Activated CD8-positive, alpha-beta T cell treated with anti-CD3 and anti-CD28 coated beads, Interleukin-2, amount 10 ng/mL, durations not matched to agents 7 days and 5 days (primary cell): ENCODE data around the gene AREL1. TPM values are rescaled to one million over a fixed set of nuclear protein-coding genes. Genes with fewer than 3 reads are reported as not detected.

Experiments used
- ATAC-seq: fragments of 150-1000 bp; cut with Tn5 transposase; one replicate; pipeline ENCODE4 v1.10.0; 2021; ENCODE audit warnings: moderate library complexity
- CTCF ChIA-PET: fragments of 350-600 bp; sonication (Branson Sonifier 250); formaldehyde crosslinking; loops from one replicate; lab custom pipeline; 2021; ENCODE audit warnings: antibody characterized with exemption; lab: Charles Lee
- POLR2A ChIA-PET: fragments of 350-600 bp; sonication (Branson Sonifier 250); formaldehyde crosslinking; loops from one replicate; lab custom pipeline; 2021; ENCODE audit warnings: antibody characterized with exemption; lab: Charles Lee
- DNase-seq: peaks from one replicate; pipeline ENCODE4 v3.0.0-alpha.2; 2020
- H3K27ac Mint-ChIP-seq: one replicate; pipeline ENCODE4 v1.8.0; 2021; ENCODE audit warnings: mild to moderate bottlenecking, mixed read lengths
- H3K27me3 Mint-ChIP-seq: one replicate; pipeline ENCODE4 v1.8.0; 2021; ENCODE audit warnings: low read depth, mixed read lengths
- H3K36me3 Mint-ChIP-seq: one replicate; pipeline ENCODE4 v1.8.0; 2021; ENCODE audit warnings: low read depth, mixed read lengths
- H3K4me1 Mint-ChIP-seq: one replicate; pipeline ENCODE4 v1.8.0; 2021; ENCODE audit warnings: low read depth, mixed read lengths
- H3K4me3 Mint-ChIP-seq: one replicate; pipeline ENCODE4 v1.8.0; 2021; ENCODE audit warnings: mild to moderate bottlenecking, mixed read lengths
- H3K9me3 Mint-ChIP-seq: one replicate; pipeline ENCODE4 v1.8.0; 2022; ENCODE audit warnings: mixed read lengths; ENCODE audit not compliant: insufficient read depth
- total RNA-seq, 2 experiments: library from RNA; stranded (reverse); gene quantifications; one replicate each; pipeline ENCODE4 v1.2.3, GENCODE V29; 2021

The AREL1 gene
- total RNA-seq, 2 experiments from 2014 or later = 44.1 to 44.9 TPM

- ATAC-seq = no peak
- no peak overlapping the region for H3K4me3 Mint-ChIP-seq
- peaks cover 25% of the 10 kb centered on the region for H3K27me3 Mint-ChIP-seq
- no peak overlapping the region for H3K27ac Mint-ChIP-seq
- H3K36me3 Mint-ChIP-seq = no peaks in the 10 kb centered on the region
- ChIA-PET POLR2A (no interaction called here), CTCF (interaction anchor here (1.3 kb wide), 1 partner anchor 22 kb away, joined by 4 read pairs; no protein-coding TSS in a partner anchor)
- H3K9me3 Mint-ChIP-seq = no peaks in the 10 kb centered on the region
- no peak for DNase-seq
- H3K4me1 Mint-ChIP-seq = no peaks in the 10 kb centered on the region
Observed at GRCh38 chr14:74634481-74634880, 78.4 kb downstream of the AREL1 start.

- no peaks in the 10 kb centered on the region for H3K36me3 Mint-ChIP-seq
- no peaks in the 10 kb centered on the region for H3K9me3 Mint-ChIP-seq
- DNase-seq = no peak
- no peak overlapping the region for H3K27ac Mint-ChIP-seq
- no peaks in the 10 kb centered on the region for H3K4me1 Mint-ChIP-seq
- peaks cover 25% of the 10 kb centered on the region for H3K27me3 Mint-ChIP-seq
- ATAC-seq = no peak
- no peak overlapping the region for H3K4me3 Mint-ChIP-seq
- POLR2A ChIA-PET = no interaction called here
- CTCF ChIA-PET = interaction anchor here (1.0 kb wide), 1 partner anchor 13 kb away, joined by 4 read pairs; no protein-coding TSS in a partner anchor
Observed at GRCh38 chr14:74630881-74631690, 81.8 kb downstream of the AREL1 start.

- Mint-ChIP-seq H3K4me3 (no peak overlapping the region), H3K27me3 (peaks cover 28% of the 10 kb centered on the region), H3K36me3 (no peaks in the 10 kb centered on the region), H3K9me3 (no peaks in the 10 kb centered on the region), H3K4me1 (no peaks in the 10 kb centered on the region), H3K27ac (no peak overlapping the region)
- CTCF ChIA-PET = interaction anchor here (0.5 to 1.7 kb wide), 3 partner anchors 15 to 694 kb away, joined by 3 to 8 read pairs (median 4); no protein-coding TSS in a partner anchor
- ATAC-seq (no peak), DNase-seq (no peak)
- POLR2A ChIA-PET = interaction anchor here (0.6 to 1.5 kb wide), 2 partner anchors 10 to 134 kb away, joined by 5 to 8 read pairs; no protein-coding TSS in a partner anchor
Observed at GRCh38 chr14:74628418-74628817, 84.5 kb downstream of the AREL1 start.

GRCh38 chr14:74627076-74627475 lies 85.8 kb downstream of the AREL1 start:
- Mint-ChIP-seq H3K4me1 (no peaks in the 10 kb centered on the region), H3K36me3 (no peaks in the 10 kb centered on the region), H3K27me3 (peaks cover 34% of the 10 kb centered on the region), H3K9me3 (no peaks in the 10 kb centered on the region), H3K27ac (no peak overlapping the region), H3K4me3 (no peak overlapping the region)
- CTCF ChIA-PET = interaction anchor here (0.9 kb wide), 1 partner anchor 18 kb away, joined by 3 read pairs; no protein-coding TSS in a partner anchor
- no peak for DNase-seq
- POLR2A ChIA-PET = interaction anchor here (1.5 kb wide), 1 partner anchor 9 kb away, joined by 8 read pairs; no protein-coding TSS in a partner anchor
- ATAC-seq = no peak

- CTCF ChIA-PET = interaction anchor here (1.1 to 4.1 kb wide), 2 partner anchors 10 to 14 kb away, joined by 3 to 18 read pairs; partner anchors contain the start of gene LTBP2
- peaks cover 43% of the 10 kb centered on the region for H3K4me1 Mint-ChIP-seq
- no peak overlapping the region for H3K27ac Mint-ChIP-seq
- H3K36me3 Mint-ChIP-seq = no peaks in the 10 kb centered on the region
- H3K4me3 Mint-ChIP-seq = no peak overlapping the region
- no peak for ATAC-seq
- H3K9me3 Mint-ChIP-seq = no peaks in the 10 kb centered on the region
- DNase-seq = no peak
- peaks cover 42% of the 10 kb centered on the region for H3K27me3 Mint-ChIP-seq
- POLR2A ChIA-PET = no interaction called here
Observed at GRCh38 chr14:74622257-74622656, 90.6 kb downstream of the AREL1 start.

- no peak for DNase-seq
- Mint-ChIP-seq H3K9me3 (no peaks in the 10 kb centered on the region), H3K4me3 (no peak overlapping the region), H3K27me3 (peaks cover 45% of the 10 kb centered on the region), H3K36me3 (no peaks in the 10 kb centered on the region), H3K4me1 (peaks cover 48% of the 10 kb centered on the region), H3K27ac (no peak overlapping the region)
- no peak for ATAC-seq
- ChIA-PET POLR2A (no interaction called here), CTCF (interaction anchor here (0.8 to 1.1 kb wide), 2 partner anchors 9 to 14 kb away, joined by 3 to 4 read pairs; partner anchors contain the start of gene LTBP2)
Observed at GRCh38 chr14:74621556-74621955, 91.3 kb downstream of the AREL1 start.

- no peak overlapping the region for H3K4me3 Mint-ChIP-seq
- DNase-seq (no peak), ATAC-seq (peak; percentile 3)
- CTCF ChIA-PET = interaction anchor here (0.8 to 1.3 kb wide), 2 partner anchors 9 to 12 kb away, joined by 4 to 8 read pairs; partner anchors contain the start of gene LTBP2
- H3K9me3 Mint-ChIP-seq = no peaks in the 10 kb centered on the region
- no peaks in the 10 kb centered on the region for H3K36me3 Mint-ChIP-seq
- peaks cover 51% of the 10 kb centered on the region for H3K4me1 Mint-ChIP-seq
- H3K27ac Mint-ChIP-seq = no peak overlapping the region
- peaks cover 51% of the 10 kb centered on the region for H3K27me3 Mint-ChIP-seq
- POLR2A ChIA-PET = no interaction called here
Observed at GRCh38 chr14:74620923-74621322, 92.0 kb downstream of the AREL1 start.

- H3K36me3 Mint-ChIP-seq = no peaks in the 10 kb centered on the region
- peak; percentile 76 for DNase-seq
- H3K4me3 Mint-ChIP-seq = peak overlapping the region; percentile 4
- no peaks in the 10 kb centered on the region for H3K9me3 Mint-ChIP-seq
- peaks cover 55% of the 10 kb centered on the region for H3K27me3 Mint-ChIP-seq
- H3K4me1 Mint-ChIP-seq = peaks cover 51% of the 10 kb centered on the region
- POLR2A ChIA-PET = no interaction called here
- peak overlapping the region; percentile 18 for H3K27ac Mint-ChIP-seq
- peak; percentile 66 for ATAC-seq
- CTCF ChIA-PET = interaction anchor here (0.7 to 1.3 kb wide), 3 partner anchors 8 to 12 kb away, joined by 3 to 8 read pairs (median 4); partner anchors contain the start of gene LTBP2
Observed at GRCh38 chr14:74620497-74620921, 92.4 kb downstream of the AREL1 start.

- peaks cover 54% of the 10 kb centered on the region for H3K4me1 Mint-ChIP-seq
- POLR2A ChIA-PET = interaction anchor here (0.9 to 2.4 kb wide), 2 partner anchors 8 to 33 kb away, joined by 4 to 8 read pairs; no protein-coding TSS in a partner anchor
- H3K27me3 Mint-ChIP-seq = peaks cover 59% of the 10 kb centered on the region
- H3K9me3 Mint-ChIP-seq = no peaks in the 10 kb centered on the region
- no peak for ATAC-seq
- peak overlapping the region; percentile 12 for H3K27ac Mint-ChIP-seq
- no peak for DNase-seq
- no peaks in the 10 kb centered on the region for H3K36me3 Mint-ChIP-seq
- CTCF ChIA-PET = interaction anchor here (0.9 to 1.8 kb wide), 4 partner anchors 11 to 294 kb away, joined by 3 to 8 read pairs (median 5); no protein-coding TSS in a partner anchor
- H3K4me3 Mint-ChIP-seq = no peak overlapping the region
Observed at GRCh38 chr14:74619672-74620131, 93.2 kb downstream of the AREL1 start.

- Mint-ChIP-seq H3K27me3 (peaks cover 60% of the 10 kb centered on the region), H3K4me3 (peak overlapping the region; percentile 55), H3K27ac (peak overlapping the region; percentile 85), H3K36me3 (no peaks in the 10 kb centered on the region), H3K9me3 (no peaks in the 10 kb centered on the region), H3K4me1 (peaks cover 57% of the 10 kb centered on the region)
- ChIA-PET CTCF (interaction anchor here (0.7 to 2.8 kb wide), 16 partner anchors 9 to 477 kb away, joined by 3 to 26 read pairs (median 4); partner anchors contain the start of genes ISCA2, NPC2 and YLPM1), POLR2A (interaction anchor here (0.8 to 2.4 kb wide), 5 partner anchors 9 to 217 kb away, joined by 3 to 8 read pairs (median 4); partner anchors contain the start of gene YLPM1)
- ATAC-seq (peak; percentile 81), DNase-seq (peak; percentile 84)
Observed at GRCh38 chr14:74618078-74618952, 94.6 kb downstream of the AREL1 start.
